Activated naive CD4-positive, alpha-beta T cell treated with anti-CD3 and anti-CD28 coated beads, Interleukin-2, amount 50 U/mL, for 16 hours (primary cell): Measurements from ENCODE around the gene FAM156B.
"Not testable (repeated sequence)": the region's sequence is repeated elsewhere in the genome, so short reads cannot be mapped to it uniquely, and the experiment has no call there.

Experiments
- DNase-seq: peaks from one replicate; pipeline ENCODE4 v3.0.0-alpha.2; 2020

FAM156B gene

DNA sequence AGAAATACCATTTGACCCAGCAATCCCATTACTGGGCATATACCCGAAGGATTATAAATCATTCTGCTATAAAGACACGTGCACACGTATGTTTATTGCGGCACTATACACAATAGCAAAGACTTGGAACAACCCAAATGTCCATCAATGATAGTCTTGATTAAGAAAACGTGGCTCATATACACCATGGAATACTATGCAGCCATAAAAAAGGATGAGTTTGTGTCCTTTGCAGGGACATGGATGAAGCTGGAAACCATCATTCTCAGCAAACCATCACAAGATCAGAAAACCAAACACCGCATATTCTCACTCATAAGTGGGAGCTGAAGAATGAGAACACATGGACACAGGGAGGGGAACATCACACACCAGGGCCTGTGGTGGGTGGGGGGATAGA lies 33.1 kb downstream of the FAM156B start:
- DNase-seq = not testable (repeated sequence)

DNA sequence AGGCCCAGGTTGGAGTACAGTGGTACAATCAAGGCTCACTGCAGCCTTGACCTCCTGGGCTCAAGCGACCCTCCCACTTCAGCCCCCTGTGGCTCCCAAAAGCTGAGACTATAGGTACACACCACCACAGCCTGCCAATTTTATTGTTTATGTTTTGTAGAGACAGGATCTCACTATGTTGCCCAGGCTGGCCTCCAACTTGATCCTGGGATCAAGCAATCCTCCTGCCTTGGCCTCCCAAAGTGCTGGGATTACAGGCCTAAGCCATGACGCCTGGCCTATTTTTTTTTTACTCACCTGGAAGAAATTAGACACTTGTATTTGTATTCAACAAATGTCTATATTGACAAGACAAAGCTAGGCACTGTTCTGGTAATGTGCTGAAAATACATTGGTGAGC lies 36.1 kb downstream of the FAM156B start:
- no peak for DNase-seq

DNA sequence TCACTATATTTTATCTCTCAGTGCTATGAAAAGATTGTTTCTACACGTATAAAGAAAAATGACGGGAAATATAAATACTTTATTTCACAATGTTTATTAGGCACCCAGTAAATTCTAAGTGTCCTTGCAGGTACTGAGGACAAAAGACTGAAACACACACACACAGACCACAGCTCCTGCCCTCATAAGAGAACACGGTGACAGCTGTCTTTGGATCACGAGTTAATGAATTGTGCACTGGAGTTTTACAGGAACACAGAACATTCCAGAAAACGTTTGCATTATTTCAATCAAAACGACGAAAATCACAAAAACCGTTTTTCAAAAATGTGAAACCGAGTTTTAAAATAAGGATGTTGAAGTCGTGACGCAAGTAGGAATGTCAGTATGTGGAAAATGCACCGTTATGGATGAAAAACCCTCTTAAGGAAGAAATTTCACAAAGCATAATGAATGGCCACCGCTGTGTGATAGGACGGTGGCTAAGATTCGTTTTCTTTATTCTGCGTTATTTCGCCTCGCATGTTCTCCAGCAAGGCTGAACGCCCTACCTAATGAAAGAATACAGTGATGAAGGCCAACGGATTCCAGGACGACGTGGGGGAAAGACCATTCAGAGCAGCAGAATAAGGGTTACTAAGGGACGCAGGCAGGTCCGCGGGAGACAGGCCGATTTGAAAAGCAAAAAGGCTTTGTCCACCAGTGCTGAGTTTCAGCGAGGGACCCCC lies 37.0 kb downstream of the FAM156B start:
- DNase-seq = no peak

DNA sequence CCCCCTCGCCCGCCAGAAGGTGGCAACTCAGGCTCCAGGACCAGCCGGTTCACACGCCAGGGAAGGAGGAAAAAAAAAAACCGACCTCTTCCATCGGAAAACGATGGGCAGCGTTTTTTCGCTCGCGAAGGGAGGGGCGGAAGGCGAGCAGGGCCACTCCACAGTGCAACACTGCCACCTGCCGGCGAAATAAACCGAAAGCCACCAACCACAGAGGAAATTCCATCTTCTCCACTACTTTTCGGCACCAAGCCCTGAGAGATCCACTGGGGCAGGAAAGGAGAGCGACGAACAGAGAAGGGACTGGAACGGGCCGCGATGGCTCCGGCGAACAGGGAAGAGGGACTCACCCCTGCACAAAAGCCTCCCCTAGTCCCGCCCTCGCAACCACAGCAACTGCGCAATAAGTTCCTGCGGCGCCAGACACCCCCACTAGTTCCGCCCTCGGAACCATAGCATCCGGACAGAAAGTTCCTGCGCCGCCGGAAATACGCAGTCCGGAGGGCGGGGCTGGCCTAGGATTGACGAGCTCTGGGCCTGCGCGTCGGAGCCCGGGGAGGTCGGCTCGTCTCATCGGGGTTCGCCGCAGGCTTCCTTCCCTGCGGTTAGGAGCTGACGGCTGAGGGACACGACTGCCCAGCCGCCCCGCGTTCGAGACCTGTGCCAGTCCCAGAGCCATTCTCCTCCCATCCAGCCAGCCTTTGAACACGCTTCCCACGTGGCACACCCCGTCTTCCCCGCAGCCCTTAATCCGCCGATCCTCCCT lies 37.8 kb downstream of the FAM156B start:
- peak; percentile 88 for DNase-seq

DNA sequence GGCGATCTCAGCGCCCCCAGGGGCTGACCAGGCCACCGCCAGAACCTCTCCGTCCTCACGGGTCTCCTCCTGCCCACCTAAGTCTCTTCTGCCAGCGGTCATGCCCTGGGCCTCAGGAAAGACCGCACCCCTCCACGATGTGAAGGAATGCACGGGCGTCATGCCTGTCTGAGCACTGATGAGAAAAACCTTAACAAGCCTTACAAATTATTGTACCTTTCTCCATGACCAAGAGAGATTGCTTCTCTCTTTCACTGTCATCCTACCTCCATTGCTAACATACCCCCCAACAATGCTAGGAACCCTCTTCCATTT lies 38.3 kb downstream of the FAM156B start:
- DNase-seq = not testable (repeated sequence)

DNA sequence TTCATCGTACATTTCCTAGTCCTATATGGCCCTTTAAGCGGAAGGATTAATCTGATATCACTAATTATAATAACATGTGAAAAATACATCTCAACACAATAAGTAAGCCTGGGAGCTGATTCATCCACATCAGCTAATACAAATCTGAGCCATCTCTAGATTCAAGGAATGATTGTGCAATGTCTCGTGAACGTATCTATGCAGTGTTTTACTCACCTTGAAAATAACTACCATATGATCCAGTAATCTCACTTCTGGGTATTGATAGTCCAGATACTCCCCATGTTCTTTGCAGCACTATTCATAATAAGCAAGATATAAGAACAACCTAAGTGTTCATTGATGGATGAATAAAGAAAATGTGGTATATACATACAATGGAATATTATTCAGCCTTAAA lies 43.6 kb downstream of the FAM156B start:
- DNase-seq = not testable (repeated sequence)

DNA sequence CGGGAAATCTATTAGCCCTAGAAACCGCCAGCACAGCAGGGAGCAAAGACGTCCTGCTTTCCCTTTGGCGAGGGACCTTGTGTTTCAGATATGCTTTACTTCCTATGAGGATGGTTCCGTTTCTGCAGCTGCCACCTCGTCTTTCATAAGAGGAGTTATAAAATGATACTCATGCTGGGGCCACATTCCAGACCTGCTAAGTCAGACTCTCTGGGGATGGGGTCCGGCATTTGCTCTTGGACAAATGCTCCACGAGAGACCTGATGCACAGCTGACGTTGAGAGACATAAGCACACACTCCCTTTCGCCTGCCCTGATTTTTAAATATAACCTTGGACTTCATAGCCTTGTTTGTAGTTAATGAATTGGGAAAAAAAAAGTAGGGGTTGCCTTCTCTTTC lies 44.6 kb downstream of the FAM156B start:
- DNase-seq = not testable (repeated sequence)

DNA sequence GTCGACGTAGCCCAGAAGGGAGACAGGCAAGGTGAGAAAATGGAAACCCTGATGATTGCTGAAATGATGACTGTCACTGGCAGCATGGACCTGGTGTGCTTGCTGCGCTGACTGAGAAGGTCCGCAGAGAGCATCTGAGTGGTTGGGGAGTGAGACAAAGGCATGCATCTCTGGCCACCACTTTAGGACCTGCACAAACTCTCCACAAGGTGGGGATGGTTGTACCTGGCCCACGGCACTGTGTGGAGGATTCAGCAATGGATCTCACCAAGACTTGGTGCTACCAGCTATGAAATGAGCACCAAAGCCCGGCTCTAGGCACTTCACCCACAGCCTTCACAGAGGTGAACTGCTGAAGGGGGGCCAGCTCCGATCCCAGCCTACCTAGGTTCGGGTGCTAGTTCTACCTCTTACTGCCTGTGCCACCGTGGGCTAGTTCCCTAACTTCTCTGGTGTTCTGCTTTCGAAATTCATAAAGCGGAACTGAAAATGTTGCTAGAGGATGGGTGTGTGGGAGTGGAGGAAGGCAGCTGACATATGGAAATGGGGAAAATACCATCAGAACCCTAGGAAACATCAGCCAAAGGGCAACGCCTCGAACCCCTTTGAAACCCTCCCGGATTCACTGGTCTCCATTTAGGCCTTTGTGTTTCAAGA lies 48.8 kb downstream of the FAM156B start:
- DNase-seq = not testable (repeated sequence)

DNA sequence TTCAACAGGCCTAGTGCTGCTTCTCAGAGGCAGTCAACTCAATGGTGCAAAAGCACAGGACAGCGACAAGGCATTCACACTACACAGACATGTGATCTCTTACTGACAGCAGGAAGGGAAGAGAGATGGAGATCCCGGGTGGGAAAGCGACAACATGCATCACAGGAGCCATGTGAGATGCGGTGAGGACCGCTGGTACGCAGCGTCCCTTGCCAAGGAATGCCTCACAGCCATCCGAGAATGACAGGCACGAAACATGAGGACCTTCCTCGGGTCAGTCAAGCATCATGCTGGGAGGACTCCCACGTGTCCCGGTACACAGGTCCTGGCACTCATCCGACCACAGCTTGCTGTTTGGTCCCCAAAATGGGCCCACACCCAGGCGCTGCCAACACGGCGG lies 50.4 kb downstream of the FAM156B start:
- not testable (repeated sequence) for DNase-seq

DNA sequence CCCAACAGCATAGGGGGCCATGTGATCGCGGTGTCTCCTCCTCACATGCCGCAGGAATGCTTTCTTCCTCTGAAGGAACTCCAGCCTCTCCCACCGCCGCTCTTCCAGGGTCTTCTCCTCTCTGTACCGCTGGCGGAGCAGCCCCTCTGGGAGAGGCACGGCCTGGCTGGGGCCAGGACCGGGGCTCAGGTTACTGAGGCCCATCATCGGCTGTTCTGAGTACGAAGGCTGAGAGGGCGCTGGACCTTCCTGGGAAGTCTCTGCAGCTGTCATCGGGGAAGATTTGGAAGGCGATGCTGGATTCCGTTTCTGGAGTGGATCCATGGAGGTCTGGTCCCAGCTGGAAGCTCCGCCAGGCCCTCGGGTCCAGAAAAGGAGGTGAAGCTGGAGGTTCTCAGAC lies 51.1 kb downstream of the FAM156B start:
- DNase-seq = not testable (repeated sequence)

DNA sequence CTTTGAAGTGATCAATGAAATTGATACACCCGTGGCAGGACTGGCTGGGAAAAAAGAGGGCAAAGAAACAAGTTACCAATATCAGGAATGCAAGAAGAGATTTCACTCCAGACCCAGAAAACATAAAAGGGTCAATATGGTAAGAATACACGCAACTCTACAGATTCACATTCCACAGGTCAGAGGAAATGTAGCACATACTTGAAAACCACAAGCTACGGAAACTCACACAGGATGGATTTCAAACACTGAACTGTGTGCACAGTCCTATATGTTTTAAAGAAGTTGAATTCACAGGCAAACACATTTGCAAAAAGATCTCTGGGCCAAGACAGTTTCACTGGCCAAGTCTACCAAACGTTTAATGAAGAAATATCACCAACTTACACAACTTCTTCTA lies 52.2 kb downstream of the FAM156B start:
- DNase-seq = not testable (repeated sequence)

DNA sequence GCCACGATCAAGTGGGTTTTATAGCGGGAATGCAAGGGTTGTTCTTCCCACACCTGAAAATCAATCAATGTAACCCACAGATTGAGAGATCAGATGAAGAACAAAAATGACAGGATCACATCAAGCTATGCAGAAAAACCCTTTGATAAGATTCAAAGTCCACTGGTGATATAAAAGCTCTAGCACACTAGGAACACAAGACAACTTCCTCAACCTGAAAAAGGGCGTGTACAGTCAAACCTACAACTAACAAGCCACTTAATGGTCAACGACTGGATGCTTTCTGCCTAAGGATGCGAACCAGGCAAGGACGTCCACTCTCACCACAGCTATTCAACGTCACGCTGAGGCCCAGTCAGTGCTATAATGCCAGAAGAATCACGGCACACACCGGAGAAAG lies 52.8 kb downstream of the FAM156B start:
- DNase-seq = not testable (repeated sequence)
